ENCODE results near the gene NT5DC2. TPM values are rescaled to one million over a fixed set of nuclear protein-coding genes. Genes with fewer than 3 reads are reported as not detected.

The NT5DC2 gene
- total RNA-seq, 2 donors from 2014 or later: 12.5 to 49.1 TPM

DNA sequence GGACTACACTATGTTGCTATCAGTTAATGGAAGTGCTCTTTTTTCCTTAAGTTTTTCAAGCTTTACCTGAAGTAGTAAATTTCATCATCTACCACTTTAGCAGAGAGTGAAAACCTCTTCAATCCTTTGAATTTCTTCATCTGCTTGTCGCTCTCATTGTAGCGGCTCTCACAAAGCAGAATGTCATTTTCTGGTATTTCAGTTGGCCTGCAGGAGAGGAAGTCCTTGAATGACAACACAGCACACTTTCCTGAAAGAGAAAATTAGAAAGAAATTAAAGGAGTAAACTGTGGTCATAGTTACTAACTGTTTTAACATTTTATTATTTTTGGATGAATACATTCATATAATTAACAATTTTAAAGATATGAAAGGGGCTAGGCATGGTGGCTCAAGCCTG lies 30.3 kb upstream of the NT5DC2 start:
- TF ChIP-seq, protein P1, sequence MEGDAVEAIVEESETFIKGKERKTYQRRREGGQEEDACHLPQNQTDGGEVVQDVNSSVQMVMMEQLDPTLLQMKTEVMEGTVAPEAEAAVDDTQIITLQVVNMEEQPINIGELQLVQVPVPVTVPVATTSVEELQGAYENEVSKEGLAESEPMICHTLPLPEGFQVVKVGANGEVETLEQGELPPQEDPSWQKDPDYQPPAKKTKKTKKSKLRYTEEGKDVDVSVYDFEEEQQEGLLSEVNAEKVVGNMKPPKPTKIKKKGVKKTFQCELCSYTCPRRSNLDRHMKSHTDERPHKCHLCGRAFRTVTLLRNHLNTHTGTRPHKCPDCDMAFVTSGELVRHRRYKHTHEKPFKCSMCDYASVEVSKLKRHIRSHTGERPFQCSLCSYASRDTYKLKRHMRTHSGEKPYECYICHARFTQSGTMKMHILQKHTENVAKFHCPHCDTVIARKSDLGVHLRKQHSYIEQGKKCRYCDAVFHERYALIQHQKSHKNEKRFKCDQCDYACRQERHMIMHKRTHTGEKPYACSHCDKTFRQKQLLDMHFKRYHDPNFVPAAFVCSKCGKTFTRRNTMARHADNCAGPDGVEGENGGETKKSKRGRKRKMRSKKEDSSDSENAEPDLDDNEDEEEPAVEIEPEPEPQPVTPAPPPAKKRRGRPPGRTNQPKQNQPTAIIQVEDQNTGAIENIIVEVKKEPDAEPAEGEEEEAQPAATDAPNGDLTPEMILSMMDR (IDR thresholded peaks at IDR 0.05): no peak

DNA sequence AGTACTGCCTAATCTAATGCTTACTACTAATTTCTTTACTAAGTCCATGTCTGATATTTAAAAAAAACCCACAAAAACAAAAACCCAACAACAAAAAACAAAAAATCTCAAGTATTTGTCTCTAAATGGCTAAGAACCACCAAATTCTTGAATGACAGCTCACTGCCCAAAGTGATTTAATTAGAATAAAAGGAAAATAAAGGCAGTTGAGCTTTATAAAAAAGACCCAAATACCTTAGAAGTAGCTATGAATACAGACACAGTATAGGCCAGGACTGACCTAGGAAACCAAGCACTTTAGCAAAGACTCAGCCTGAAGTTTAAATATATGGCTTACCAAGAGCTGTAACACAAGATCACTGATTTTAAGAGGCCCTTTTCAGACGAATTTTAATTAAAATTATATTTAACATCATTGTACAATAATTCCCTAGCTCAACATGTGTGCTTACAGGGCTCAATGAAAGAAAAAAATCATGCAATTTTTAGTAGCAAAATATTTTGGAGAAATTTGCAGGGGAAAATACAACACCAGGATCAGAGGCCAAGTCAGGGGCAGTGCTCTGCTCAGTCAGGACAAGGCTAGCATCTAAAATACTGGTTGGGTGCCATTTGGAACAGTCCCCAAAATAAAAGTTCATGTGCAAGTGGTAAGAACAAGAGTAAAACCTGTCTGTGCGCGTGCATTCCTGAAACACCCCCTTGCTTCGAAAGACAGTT lies 27.5 kb upstream of the NT5DC2 start:
- intact Hi-C loops (cut with DNase I): no loop called here
- H3K36me3 ChIP-seq: peaks cover 20% of the 10 kb centered on the region

More for the DNA sequence above, 30.3 kb upstream of the NT5DC2 start:
- no peaks in the 10 kb centered on the region for H3K4me1 ChIP-seq
- H3K9ac ChIP-seq (ENCODE audit: low read depth in 2 of 2, low read length in 2 of 2): no peak overlapping the region
- H3K27me3 ChIP-seq: no peaks in the 10 kb centered on the region
- peaks cover 7% of the 10 kb centered on the region for H3K36me3 ChIP-seq
- DNase-seq: no peak
- H3K9me3 ChIP-seq: no peaks in the 10 kb centered on the region
- intact Hi-C loops (cut with DNase I): no loop called here
- no peak overlapping the region for H3K27ac ChIP-seq
- H3K4me3 ChIP-seq: no peak overlapping the region

GRCh38 chr3:52558436-52558835 lies 24.8 kb upstream of the NT5DC2 start:
- Histone ChIP-seq H3K4me1 (no peaks in the 10 kb centered on the region), H3K36me3 (peaks cover 20% of the 10 kb centered on the region), H3K4me3 (no peak overlapping the region), H3K27ac (no peak overlapping the region), H3K27me3 (no peaks in the 10 kb centered on the region), H3K9ac (ENCODE audit: low read depth in 2 of 2, low read length in 2 of 2) (no peak overlapping the region), H3K9me3 (no peaks in the 10 kb centered on the region)
- no peak for DNase-seq
- intact Hi-C loops (cut with DNase I): no loop called here
- TF ChIP-seq, protein P1 (IDR thresholded peaks at IDR 0.05): no peak

More for the DNA sequence above, 27.5 kb upstream of the NT5DC2 start:
- no peaks in the 10 kb centered on the region for H3K4me1 ChIP-seq
- H3K4me3 ChIP-seq: no peak overlapping the region
- no peak for DNase-seq
- no peak overlapping the region for H3K9ac ChIP-seq (ENCODE audit: low read depth in 2 of 2, low read length in 2 of 2)
- TF ChIP-seq, protein P1 (IDR thresholded peaks at IDR 0.05): no peak
- no peaks in the 10 kb centered on the region for H3K27me3 ChIP-seq
- no peak overlapping the region for H3K27ac ChIP-seq
- H3K9me3 ChIP-seq: no peaks in the 10 kb centered on the region

DNA sequence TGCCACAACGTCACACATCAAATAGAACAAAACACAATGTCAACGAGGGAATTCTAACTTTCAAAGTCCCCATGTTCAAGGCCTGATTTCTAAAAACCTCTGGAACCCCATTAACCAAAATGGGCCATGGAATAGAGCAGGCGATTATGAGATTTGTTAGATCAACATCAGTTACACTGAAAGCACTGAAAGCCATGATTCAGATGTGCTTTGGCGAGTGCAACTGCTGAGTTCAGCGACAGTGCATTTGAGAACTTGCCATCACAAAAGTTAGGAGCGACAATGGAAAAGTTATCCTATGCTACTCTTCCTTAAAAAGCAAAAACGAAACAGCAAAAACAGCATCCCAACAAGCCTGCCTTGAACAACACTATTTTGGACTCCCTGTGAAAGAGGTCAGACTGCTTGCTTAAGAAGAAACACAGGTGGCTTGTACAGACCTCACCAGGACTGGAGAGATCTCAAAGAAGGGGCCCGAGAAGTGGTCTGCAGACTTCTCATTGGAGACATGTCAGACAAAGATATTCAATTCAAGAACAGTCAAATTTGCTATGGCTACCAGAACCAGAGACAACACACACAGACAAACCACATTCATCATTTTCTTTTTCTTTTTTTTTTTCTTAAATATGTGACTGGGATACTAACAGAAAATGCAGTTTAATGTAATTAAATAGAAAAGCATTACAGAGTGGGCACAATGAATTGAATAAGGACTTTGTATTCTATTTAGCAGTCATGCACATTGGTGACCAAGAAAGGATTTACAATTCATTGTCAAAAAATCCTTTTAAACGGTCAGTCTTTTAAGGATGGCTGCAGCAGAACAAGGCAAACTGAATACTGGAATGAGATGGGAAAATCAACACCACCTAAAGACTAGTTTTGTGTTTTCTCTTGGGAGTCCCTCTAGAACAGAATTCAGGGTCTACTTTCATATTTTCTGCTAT lies 23.6 kb upstream of the NT5DC2 start:
- Histone ChIP-seq H3K4me3 (no peak overlapping the region), H3K36me3 (peaks cover 20% of the 10 kb centered on the region), H3K9me3 (no peaks in the 10 kb centered on the region), H3K9ac (ENCODE audit: low read depth in 2 of 2, low read length in 2 of 2) (no peak overlapping the region), H3K27me3 (no peaks in the 10 kb centered on the region), H3K4me1 (no peaks in the 10 kb centered on the region), H3K27ac (no peak overlapping the region)
- TF ChIP-seq, protein P1 (IDR thresholded peaks at IDR 0.05): no peak
- intact Hi-C loops (cut with DNase I): no loop called here
- no peak for DNase-seq

DNA sequence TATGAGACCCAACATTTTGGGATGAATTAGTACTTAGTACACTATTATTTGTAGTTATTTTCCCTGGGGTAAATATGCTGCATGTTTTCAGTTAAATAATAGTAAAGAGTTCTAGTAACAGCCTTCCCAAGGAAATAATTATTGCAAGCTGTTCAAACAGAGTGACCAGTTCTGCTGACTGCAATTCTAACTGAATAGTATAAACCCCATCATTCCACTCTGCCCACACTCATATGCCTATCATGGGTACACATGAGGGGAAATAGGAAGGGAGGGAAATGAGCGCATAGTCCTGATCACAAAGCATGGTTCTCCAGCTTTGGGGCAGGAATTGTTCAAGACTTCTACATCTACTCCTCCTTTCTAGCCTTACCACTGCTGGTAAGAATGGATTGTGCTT lies 21.4 kb upstream of the NT5DC2 start:
- peaks cover 15% of the 10 kb centered on the region for H3K36me3 ChIP-seq
- TF ChIP-seq, protein P1 (IDR thresholded peaks at IDR 0.05): no peak
- no peaks in the 10 kb centered on the region for H3K4me1 ChIP-seq
- no peak overlapping the region for H3K27ac ChIP-seq
- no peak overlapping the region for H3K4me3 ChIP-seq
- H3K9ac ChIP-seq (ENCODE audit: low read depth in 2 of 2, low read length in 2 of 2): no peak overlapping the region
- no peaks in the 10 kb centered on the region for H3K27me3 ChIP-seq
- intact Hi-C loops (cut with DNase I): no loop called here
- H3K9me3 ChIP-seq: no peaks in the 10 kb centered on the region
- no peak for DNase-seq
